ENCODE measurements around the gene HTN3. TPM values are rescaled to one million over a fixed set of nuclear protein-coding genes. Genes with fewer than 3 reads are reported as not detected.

HTN3 gene
- not detected in 2 replicates for total RNA-seq

DNA sequence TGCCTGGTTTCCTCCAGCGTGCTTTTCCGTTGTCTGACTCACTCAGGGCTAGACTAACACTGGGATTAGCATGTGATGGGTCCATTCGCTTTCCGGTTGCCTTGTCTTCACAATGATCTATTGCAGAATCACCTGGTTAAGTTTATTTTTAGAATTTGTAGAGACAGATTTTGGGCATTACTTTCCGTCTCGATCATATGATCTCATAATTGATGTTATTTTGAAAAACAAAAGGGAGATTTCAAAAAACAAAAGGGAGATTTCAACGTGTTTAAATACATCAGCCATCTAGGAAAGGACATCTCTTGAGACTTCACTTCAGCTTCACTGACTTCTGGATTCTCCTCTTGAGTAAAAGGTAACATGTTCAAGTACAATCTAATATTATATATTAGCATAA, at the start of gene HTN3:
Gene HTN3, plus strand, starts transcription at position 301 of the 400 bp plus-strand sequence. CDS start 2,282 bp downstream, outside the sequence.

DNA sequence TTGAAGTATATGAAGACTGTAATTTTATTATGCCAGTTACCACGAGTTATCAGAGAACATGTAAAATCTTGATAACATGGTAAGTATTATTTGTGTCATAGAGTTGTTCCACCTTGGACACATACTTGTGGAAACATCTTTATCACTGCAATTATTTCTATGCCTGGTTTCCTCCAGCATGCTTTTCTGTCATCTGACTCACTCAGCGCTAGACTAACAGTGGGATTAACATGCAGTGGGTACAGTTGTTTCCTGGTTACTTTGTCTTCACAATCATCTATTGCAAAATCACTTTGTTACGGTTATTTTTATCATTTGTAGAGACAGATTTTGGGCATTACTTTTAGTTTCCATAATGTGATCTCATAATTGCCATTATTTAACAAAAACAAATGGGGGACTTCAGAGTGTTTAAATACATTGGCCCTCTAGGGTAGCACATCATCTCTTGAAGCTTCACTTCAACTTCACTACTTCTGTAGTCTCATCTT, 32.7 kb upstream of the HTN3 start, which contains the start of gene STATH:
Gene STATH, plus strand, starts transcription at position 441 of the 491 bp plus-strand sequence. CDS start 2,472 bp downstream, outside the sequence.

DNA sequence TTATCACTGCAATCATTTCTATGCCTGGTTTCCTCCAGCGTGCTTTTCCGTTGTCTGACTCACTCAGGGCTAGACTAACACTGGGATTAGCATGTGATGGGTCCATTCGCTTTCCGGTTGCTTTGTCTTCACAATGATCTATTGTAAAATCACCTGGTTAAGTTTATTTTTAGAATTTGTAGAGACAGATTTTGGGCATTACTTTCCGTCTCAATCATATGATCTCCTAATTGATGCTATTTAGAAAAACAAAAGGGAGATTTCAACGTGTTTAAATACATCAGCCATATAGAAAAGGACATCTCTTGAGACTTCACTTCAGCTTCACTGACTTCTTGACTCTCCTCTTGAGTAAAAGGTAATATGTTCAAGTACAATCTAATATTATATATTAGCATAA, 21.9 kb downstream of the HTN3 start, which contains the start of gene HTN1:
Gene HTN1, plus strand, starts transcription at position 301 of the 400 bp plus-strand sequence. CDS start 2,639 bp downstream, outside the sequence.

Other genes with a start within 250 kb of the HTN3 start
- gene SULT1E1, start 168.3 kb upstream of the HTN3 start, total RNA-seq, result 4.2 and 12.0 TPM in 2 replicates
- gene CSN1S1, start 97.4 kb upstream of the HTN3 start, total RNA-seq, result not detected in 2 replicates
- gene CSN2, start 62.7 kb upstream of the HTN3 start, total RNA-seq, result not detected in 2 replicates
- gene STATH, start 32.5 kb upstream of the HTN3 start, total RNA-seq, result not detected in 2 replicates
- gene HTN1, start 22.0 kb downstream of the HTN3 start, total RNA-seq, result not detected in 2 replicates
- not detected in 2 replicates for gene PRR27, start 125.8 kb downstream of the HTN3 start, total RNA-seq
- gene ODAM, start 167.3 kb downstream of the HTN3 start, total RNA-seq, result not detected in 2 replicates
- not detected in 2 replicates for gene FDCSP, start 197.7 kb downstream of the HTN3 start, total RNA-seq
- not detected in 2 replicates for gene CSN3, start 214.1 kb downstream of the HTN3 start, total RNA-seq

All from aortic smooth muscle cell (primary cell).